Neural cell (in vitro differentiated cells): ENCODE data around the gene TIGD3. TPM values are rescaled to one million over a fixed set of nuclear protein-coding genes. Genes with fewer than 3 reads are reported as not detected.
A peak's percentile ranks its signal among the peaks of the same experiment; 100 is the strongest.

ENCODE experiments used
- H2AFZ ChIP-seq: fragments of 200-600, 300-800 bp; sonication (generic), shearing (Covaris generic); 2 replicates; pipeline ENCODE4 v1.6.0; 2014; ENCODE audit warnings: low read depth, mild to moderate bottlenecking, antibody characterized with exemption, low read length, moderate library complexity
- H3F3A ChIP-seq: fragments of 200-600 bp; shearing (Covaris generic); 2 replicates; pipeline ENCODE4 v1.6.1; 2016; ENCODE audit warnings: mild to moderate bottlenecking, moderate library complexity, mixed read lengths, antibody characterized with exemption, low read length; ENCODE audit not compliant: insufficient read depth, poor library complexity, severe bottlenecking
- H3K27ac ChIP-seq: fragments of 200-600, 300-800 bp; sonication (generic), shearing (Covaris generic); 2 replicates; pipeline ENCODE4 v1.5.1; 2014; ENCODE audit warnings: mild to moderate bottlenecking, low read length, moderate library complexity
- H3K27me3 ChIP-seq: fragments of 300-800, 200-600 bp; sonication (generic), shearing (Covaris generic); 2 replicates; pipeline ENCODE4 v1.6.0; 2014; ENCODE audit warnings: mild to moderate bottlenecking, low read depth, low read length, moderate library complexity; ENCODE audit not compliant: insufficient read depth
- H3K36me3 ChIP-seq: fragments of 300-800, 200-600 bp; sonication (generic), shearing (Covaris generic); 2 replicates; pipeline ENCODE4 v1.5.1; 2014; ENCODE audit warnings: mild to moderate bottlenecking, antibody characterized with exemption, low read length, moderate library complexity; ENCODE audit not compliant: insufficient read depth
- H3K4me2 ChIP-seq: fragments of 300-800, 200-600 bp; sonication (generic), shearing (Covaris generic); 2 replicates; pipeline ENCODE4 v1.6.0; 2014; ENCODE audit warnings: mild to moderate bottlenecking, low read length
- H3K4me3 ChIP-seq: fragments of 300-800, 200-600 bp; sonication (generic), shearing (Covaris generic); 2 replicates; pipeline ENCODE4 v1.5.1; 2014; ENCODE audit warnings: mild to moderate bottlenecking, low read length, moderate library complexity
- H3K79me2 ChIP-seq: fragments of 200-600 bp; shearing (Covaris generic); replicated peaks from 2 replicates; pipeline ENCODE4 v1.6.0; 2014; ENCODE audit warnings: mild to moderate bottlenecking, low read length, moderate library complexity; ENCODE audit not compliant: insufficient read depth
- H3K9ac ChIP-seq: fragments of 300-800, 200-600 bp; sonication (generic), shearing (Covaris generic); 2 replicates; pipeline ENCODE4 v1.6.1; 2016; ENCODE audit warnings: mild to moderate bottlenecking, low read length, mixed read lengths
- H3K9me2 ChIP-seq: fragments of 200-600 bp; shearing (Covaris generic); 2 replicates; pipeline ENCODE4 v1.6.1; 2016; ENCODE audit warnings: mild to moderate bottlenecking, low read length, mixed read lengths; ENCODE audit not compliant: insufficient read depth
- H3K9me3 ChIP-seq: fragments of 200-600, 300-800 bp; sonication (generic), shearing (Covaris generic); 2 replicates; pipeline ENCODE4 v1.6.1; 2016; ENCODE audit warnings: mild to moderate bottlenecking, mixed run types, low read length, moderate library complexity, mixed read lengths
- H4K20me1 ChIP-seq: fragments of 200-600 bp; shearing (Covaris generic); 2 replicates; pipeline ENCODE4 v1.6.1; 2016; ENCODE audit warnings: mild to moderate bottlenecking, mixed run types; ENCODE audit not compliant: insufficient read depth
- EP300 ChIP-seq: fragments of 450-650 bp; conservative IDR thresholded peaks from 2 replicates; pipeline ENCODE4 v1.6.1; 2014; ENCODE audit warnings: antibody characterized with exemption, mild to moderate bottlenecking, moderate library complexity; ENCODE audit not compliant: poor library complexity, severe bottlenecking
- EZH2 ChIP-seq: fragments of 200-600, 300-800 bp; shearing (Covaris generic), sonication (generic); IDR thresholded peaks from 2 replicates; pipeline ENCODE4 v1.6.1; 2014; ENCODE audit warnings: antibody characterized with exemption, low read length, borderline replicate concordance, mild to moderate bottlenecking; ENCODE audit not compliant: insufficient read depth, poor library complexity, severe bottlenecking
- MXI1 ChIP-seq: fragments of 450-650 bp; conservative IDR thresholded peaks from 2 replicates; pipeline ENCODE4 v1.6.1; 2014; ENCODE audit warnings: antibody characterized with exemption, mild to moderate bottlenecking; ENCODE audit not compliant: poor library complexity, severe bottlenecking
- POLR2AphosphoS5 ChIP-seq: IDR thresholded peaks from 2 replicates; pipeline ENCODE4 v1.6.1; 2012
- RAD21 ChIP-seq: fragments of 450-650 bp; conservative IDR thresholded peaks from 2 replicates; pipeline ENCODE4 v1.6.1; 2014; ENCODE audit warnings: antibody characterized with exemption, mild to moderate bottlenecking, moderate library complexity
- REST ChIP-seq: IDR thresholded peaks from 2 replicates; pipeline ENCODE4 v1.6.1; 2012; ENCODE audit warnings: borderline replicate concordance
- SMC3 ChIP-seq: fragments of 450-650 bp; conservative IDR thresholded peaks from 2 replicates; pipeline ENCODE4 v1.6.1; 2014; ENCODE audit warnings: antibody characterized with exemption, mild to moderate bottlenecking, moderate library complexity; ENCODE audit not compliant: poor library complexity
- TAF1 ChIP-seq: IDR thresholded peaks from 2 replicates; pipeline ENCODE4 v1.6.1; 2012; ENCODE audit warnings: low read depth
- polyA plus RNA-seq: library from polyadenylated mRNA; depleted of rRNA; stranded (reverse); fragments of >200 nt; gene quantifications from 2 replicates; pipeline ENCODE4 v1.2.3, GENCODE V29; 2014
- TF ChIP-seq, protein P1 (sequence below): fragments of 450-650 bp; IDR thresholded peaks from 2 replicates; pipeline ENCODE4 v1.5.1; 2014; ENCODE audit warnings: antibody characterized with exemption, mild to moderate bottlenecking, moderate library complexity; ENCODE audit not compliant: poor library complexity, severe bottlenecking

TIGD3 gene
- polyA plus RNA-seq, 1 donor from 2014 or later = 16.1 TPM

DNA sequence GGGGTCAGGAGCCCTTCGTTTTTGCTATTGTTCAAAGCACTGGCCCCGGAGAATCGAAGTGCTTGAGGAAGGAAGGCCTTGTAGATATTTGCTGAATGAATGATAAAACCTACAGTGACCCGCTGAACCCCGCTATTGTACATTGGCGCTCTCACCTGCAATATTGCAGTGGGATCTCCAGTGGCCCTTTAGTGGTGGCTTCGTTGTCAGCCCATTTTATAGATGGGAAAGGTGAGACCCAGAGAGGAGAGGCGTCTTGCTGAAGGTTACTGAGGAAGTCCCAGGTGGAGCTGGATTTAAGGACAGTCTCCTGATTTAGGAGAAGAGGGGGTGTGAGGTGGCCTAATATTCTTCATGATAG lies 38.7 kb upstream of the TIGD3 start:
- Histone ChIP-seq H3K9me3 (no peaks in the 10 kb centered on the region), H2AFZ (no peak overlapping the region), H3K9ac (peak overlapping the region; percentile 77), H3F3A (no peaks in the 10 kb centered on the region), H3K36me3 (no peaks in the 10 kb centered on the region), H3K27ac (no peak overlapping the region), H3K27me3 (peaks cover 7% of the 10 kb centered on the region), H3K9me2 (no peaks in the 10 kb centered on the region), H3K4me3 (peak overlapping the region; percentile 98), H3K4me2 (no peak overlapping the region), H4K20me1 (no peaks in the 10 kb centered on the region), H3K79me2 (no peaks in the 10 kb centered on the region)
- TF ChIP-seq TAF1 (no peak), EZH2 (no peak), MXI1 (peak; percentile 1), REST (no peak), POLR2AphosphoS5 (no peak), EP300 (no peak), SMC3 (no peak)
- TF ChIP-seq, protein P1, sequence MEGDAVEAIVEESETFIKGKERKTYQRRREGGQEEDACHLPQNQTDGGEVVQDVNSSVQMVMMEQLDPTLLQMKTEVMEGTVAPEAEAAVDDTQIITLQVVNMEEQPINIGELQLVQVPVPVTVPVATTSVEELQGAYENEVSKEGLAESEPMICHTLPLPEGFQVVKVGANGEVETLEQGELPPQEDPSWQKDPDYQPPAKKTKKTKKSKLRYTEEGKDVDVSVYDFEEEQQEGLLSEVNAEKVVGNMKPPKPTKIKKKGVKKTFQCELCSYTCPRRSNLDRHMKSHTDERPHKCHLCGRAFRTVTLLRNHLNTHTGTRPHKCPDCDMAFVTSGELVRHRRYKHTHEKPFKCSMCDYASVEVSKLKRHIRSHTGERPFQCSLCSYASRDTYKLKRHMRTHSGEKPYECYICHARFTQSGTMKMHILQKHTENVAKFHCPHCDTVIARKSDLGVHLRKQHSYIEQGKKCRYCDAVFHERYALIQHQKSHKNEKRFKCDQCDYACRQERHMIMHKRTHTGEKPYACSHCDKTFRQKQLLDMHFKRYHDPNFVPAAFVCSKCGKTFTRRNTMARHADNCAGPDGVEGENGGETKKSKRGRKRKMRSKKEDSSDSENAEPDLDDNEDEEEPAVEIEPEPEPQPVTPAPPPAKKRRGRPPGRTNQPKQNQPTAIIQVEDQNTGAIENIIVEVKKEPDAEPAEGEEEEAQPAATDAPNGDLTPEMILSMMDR = peak; percentile 30

DNA sequence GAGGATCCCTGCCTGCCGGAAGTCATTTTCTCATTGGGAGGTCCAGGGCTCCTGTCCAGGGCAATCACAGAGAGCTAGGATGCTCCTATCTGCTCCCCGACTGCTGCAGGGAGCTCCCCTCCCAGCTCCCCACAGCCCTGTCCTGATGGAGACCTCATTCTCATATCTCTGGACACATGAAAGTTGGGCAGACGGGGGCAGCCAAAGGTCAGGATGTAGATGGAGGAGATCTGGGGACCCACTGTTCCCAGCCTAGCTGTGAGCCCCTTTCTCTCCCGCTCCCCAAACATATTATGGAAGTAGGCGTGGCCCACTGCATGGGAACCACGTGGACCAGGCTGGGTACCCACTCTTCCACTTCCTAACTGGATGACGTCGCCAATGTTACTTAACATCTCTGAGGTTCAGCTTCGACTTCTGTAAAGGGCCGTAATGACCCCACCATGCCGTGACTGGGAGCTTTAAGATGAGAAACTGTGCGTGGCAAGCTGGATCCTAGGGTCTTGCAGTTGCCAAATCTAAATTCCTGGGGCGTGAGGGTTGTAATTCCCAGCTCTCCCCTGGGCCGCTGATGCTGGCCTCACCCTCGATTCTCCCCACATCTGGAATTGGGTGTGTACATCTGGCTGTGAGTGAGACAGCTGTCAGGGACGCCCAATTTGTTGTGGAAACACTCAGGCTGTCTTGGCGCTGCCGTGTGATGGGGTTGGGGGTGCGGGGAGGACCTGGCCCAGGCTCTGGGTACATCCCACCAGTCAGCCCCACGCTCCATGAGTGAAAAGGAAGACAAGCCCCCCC lies 38.1 kb upstream of the TIGD3 start:
- H2AFZ ChIP-seq = no peak overlapping the region
- no peaks in the 10 kb centered on the region for H3K9me2 ChIP-seq
- H3K9ac ChIP-seq = no peak overlapping the region
- no peaks in the 10 kb centered on the region for H3F3A ChIP-seq
- no peaks in the 10 kb centered on the region for H4K20me1 ChIP-seq
- H3K4me3 ChIP-seq = peak overlapping the region; percentile 98
- H3K9me3 ChIP-seq = no peaks in the 10 kb centered on the region
- H3K27me3 ChIP-seq = peaks cover 7% of the 10 kb centered on the region
- TF ChIP-seq EP300 (no peak), MXI1 (no peak), RAD21 (no peak), SMC3 (no peak), REST (no peak), TAF1 (no peak), EZH2 (no peak), POLR2AphosphoS5 (no peak)
- TF ChIP-seq, protein P1 = no peak
- no peak overlapping the region for H3K4me2 ChIP-seq
- H3K27ac ChIP-seq = no peak overlapping the region
- H3K36me3 ChIP-seq = no peaks in the 10 kb centered on the region
- H3K79me2 ChIP-seq = no peaks in the 10 kb centered on the region
